Activated CD8-positive, alpha-beta memory T cell treated with anti-CD3 and anti-CD28 coated beads, Interleukin-2, amount 50 U/mL, for 24 hours (primary cell): Measurements from ENCODE around the gene AOC2.
"Not testable (repeated sequence)": the region's sequence is repeated elsewhere in the genome, so short reads cannot be mapped to it uniquely, and the experiment has no call there.

Experiments used
- DNase-seq: peaks from one replicate; pipeline ENCODE4 v3.0.0-alpha.2; 2020; ENCODE audit errors: extremely low read depth

Gene AOC2

GRCh38 chr17:42883802-42884558, 39.6 kb downstream of the AOC2 start:
- DNase-seq: no peak

- not testable (repeated sequence) for DNase-seq
These were observed 41.4 kb downstream of the AOC2 start for GRCh38 chr17:42885806-42886205.

- no peak for DNase-seq
These were observed 42.1 kb downstream of the AOC2 start for GRCh38 chr17:42886283-42887176.

GRCh38 chr17:42889809-42890208, 45.4 kb downstream of the AOC2 start:
- DNase-seq: no peak

- DNase-seq: no peak
These were observed 47.3 kb downstream of the AOC2 start for GRCh38 chr17:42891539-42892152.

- DNase-seq: no peak
These were observed 49.0 kb downstream of the AOC2 start for GRCh38 chr17:42893359-42893758.

- DNase-seq: no peak
These were observed 50.2 kb downstream of the AOC2 start for GRCh38 chr17:42894283-42895184.

- DNase-seq: no peak
These were observed 50.8 kb downstream of the AOC2 start for GRCh38 chr17:42895185-42895555.

- no peak for DNase-seq
These were observed 53.9 kb downstream of the AOC2 start for GRCh38 chr17:42898147-42898811.

- DNase-seq: not testable (repeated sequence)
These were observed 55.6 kb downstream of the AOC2 start for GRCh38 chr17:42899981-42900380.
